Osteocyte (in vitro differentiated cells): ENCODE data around the gene HMCN1. TPM values are rescaled to one million over a fixed set of nuclear protein-coding genes. Genes with fewer than 3 reads are reported as not detected.
"Not testable (repeated sequence)": the region's sequence is repeated elsewhere in the genome, so short reads cannot be mapped to it uniquely, and the experiment has no call there.

ENCODE experiments used
- DNase-seq: peaks from one replicate; pipeline ENCODE4 v3.0.0; 2021; ENCODE audit warnings: mixed read lengths; ENCODE audit not compliant: unreplicated experiment; ENCODE audit errors: extremely low spot score
- H3K27ac Mint-ChIP-seq: one replicate; pipeline ENCODE4 v1.8.0; 2021; ENCODE audit warnings: mild to moderate bottlenecking, mixed read lengths; ENCODE audit not compliant: unreplicated experiment
- H3K27me3 Mint-ChIP-seq: one replicate; pipeline ENCODE4 v1.8.0; 2021; ENCODE audit warnings: mixed read lengths; ENCODE audit not compliant: unreplicated experiment
- H3K36me3 Mint-ChIP-seq: one replicate; pipeline ENCODE4 v1.8.0; 2021; ENCODE audit warnings: mixed read lengths; ENCODE audit not compliant: unreplicated experiment
- H3K4me1 Mint-ChIP-seq: one replicate; pipeline ENCODE4 v1.8.0; 2021; ENCODE audit warnings: mixed read lengths; ENCODE audit not compliant: unreplicated experiment
- H3K4me3 Mint-ChIP-seq: one replicate; pipeline ENCODE4 v1.8.0; 2021; ENCODE audit warnings: mild to moderate bottlenecking, moderate library complexity, mixed read lengths; ENCODE audit not compliant: unreplicated experiment
- H3K9me3 Mint-ChIP-seq: one replicate; pipeline ENCODE4 v1.8.0; 2021; ENCODE audit warnings: mixed read lengths; ENCODE audit not compliant: unreplicated experiment
- total RNA-seq: library from RNA; stranded (reverse); gene quantifications from 2 replicates; pipeline ENCODE4 v1.2.1, GENCODE V29; 2021
- TF ChIP-seq, protein P1 (sequence below): fragments of 200-600 bp; sonication (generic); IDR thresholded peaks from 2 replicates; pipeline ENCODE4 v1.5.0; 2021; ENCODE audit warnings: antibody characterized with exemption, mild to moderate bottlenecking, moderate library complexity

Gene HMCN1
- total RNA-seq, 1 donor from 2014 or later = 91.4 TPM

DNA sequence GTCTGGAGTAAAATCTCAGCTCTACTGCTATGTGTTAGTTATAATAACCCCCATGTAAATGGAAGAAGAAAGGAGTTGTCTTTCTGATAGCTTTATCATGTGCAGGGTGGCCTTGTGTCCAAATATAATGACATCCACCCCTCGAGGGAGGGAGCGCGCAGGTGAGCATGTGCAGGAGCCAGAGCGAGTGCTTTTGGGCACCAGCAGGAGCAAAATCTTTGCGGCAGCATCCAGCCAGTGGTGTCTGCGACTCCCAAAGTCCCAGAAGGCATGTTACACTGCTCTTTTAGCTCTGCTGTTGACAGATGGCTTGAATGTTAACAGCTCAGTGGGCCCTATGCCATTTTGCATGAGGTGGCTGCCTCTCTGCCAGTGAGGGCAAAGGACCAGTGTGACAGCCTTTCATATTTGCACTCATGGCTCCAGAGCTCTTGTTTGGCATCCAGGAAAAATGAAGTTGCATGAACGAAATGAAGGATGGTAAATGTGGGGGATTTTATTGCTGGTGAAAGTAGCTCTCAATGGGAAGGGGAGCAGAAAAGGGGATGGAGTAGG is 146.7 kb downstream of the HMCN1 start:
- H3K9me3 Mint-ChIP-seq = peaks cover 17% of the 10 kb centered on the region
- H3K27me3 Mint-ChIP-seq = no peaks in the 10 kb centered on the region
- no peak overlapping the region for H3K4me3 Mint-ChIP-seq
- H3K27ac Mint-ChIP-seq = no peak overlapping the region
- H3K36me3 Mint-ChIP-seq = peaks cover 19% of the 10 kb centered on the region
- TF ChIP-seq, protein P1, sequence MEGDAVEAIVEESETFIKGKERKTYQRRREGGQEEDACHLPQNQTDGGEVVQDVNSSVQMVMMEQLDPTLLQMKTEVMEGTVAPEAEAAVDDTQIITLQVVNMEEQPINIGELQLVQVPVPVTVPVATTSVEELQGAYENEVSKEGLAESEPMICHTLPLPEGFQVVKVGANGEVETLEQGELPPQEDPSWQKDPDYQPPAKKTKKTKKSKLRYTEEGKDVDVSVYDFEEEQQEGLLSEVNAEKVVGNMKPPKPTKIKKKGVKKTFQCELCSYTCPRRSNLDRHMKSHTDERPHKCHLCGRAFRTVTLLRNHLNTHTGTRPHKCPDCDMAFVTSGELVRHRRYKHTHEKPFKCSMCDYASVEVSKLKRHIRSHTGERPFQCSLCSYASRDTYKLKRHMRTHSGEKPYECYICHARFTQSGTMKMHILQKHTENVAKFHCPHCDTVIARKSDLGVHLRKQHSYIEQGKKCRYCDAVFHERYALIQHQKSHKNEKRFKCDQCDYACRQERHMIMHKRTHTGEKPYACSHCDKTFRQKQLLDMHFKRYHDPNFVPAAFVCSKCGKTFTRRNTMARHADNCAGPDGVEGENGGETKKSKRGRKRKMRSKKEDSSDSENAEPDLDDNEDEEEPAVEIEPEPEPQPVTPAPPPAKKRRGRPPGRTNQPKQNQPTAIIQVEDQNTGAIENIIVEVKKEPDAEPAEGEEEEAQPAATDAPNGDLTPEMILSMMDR = no peak
- DNase-seq = no peak
- no peaks in the 10 kb centered on the region for H3K4me1 Mint-ChIP-seq

DNA sequence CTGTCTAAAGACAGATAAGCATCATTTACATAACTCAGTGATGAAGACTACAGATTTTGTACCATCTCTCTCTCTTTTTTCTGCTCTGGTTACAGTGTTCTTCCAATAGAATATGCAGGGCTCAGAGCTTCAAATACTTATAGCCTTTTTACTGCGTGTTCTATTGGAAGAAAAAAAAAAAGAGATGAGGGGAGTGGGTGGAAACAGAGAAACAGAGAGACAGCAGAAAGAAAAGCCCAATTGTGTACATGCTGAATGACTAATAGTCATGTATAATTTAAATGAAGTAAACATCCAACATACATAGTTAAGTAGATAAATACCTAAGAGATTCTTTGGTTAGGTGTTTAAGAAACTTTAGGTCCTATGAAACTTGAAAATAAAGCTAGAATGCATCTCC is 151.9 kb downstream of the HMCN1 start:
- TF ChIP-seq, protein P1 = no peak
- Mint-ChIP-seq H3K9me3 (peaks cover 14% of the 10 kb centered on the region), H3K36me3 (peaks cover 10% of the 10 kb centered on the region), H3K27ac (no peak overlapping the region), H3K4me1 (no peaks in the 10 kb centered on the region), H3K27me3 (no peaks in the 10 kb centered on the region), H3K4me3 (no peak overlapping the region)
- DNase-seq = no peak

DNA sequence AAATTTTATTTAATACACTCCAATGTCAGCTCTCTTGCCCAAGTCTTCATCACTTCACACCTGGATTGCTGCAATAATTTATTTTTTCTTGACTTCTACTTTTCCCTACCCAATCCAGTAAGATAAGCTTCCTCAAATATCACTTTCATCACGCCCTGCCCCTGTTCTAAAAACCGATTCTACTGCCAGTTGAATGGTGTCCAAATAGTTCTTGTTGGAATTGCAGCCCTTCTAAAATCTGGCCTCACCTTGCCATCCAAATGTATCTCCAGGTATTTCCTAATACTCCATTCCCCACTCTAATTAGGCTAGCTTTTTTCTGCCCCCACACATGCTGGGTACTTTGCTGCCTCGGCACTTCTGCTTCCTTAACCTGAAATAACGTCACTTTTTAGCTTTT is 152.5 kb downstream of the HMCN1 start:
- no peaks in the 10 kb centered on the region for H3K27me3 Mint-ChIP-seq
- H3K4me1 Mint-ChIP-seq = no peaks in the 10 kb centered on the region
- no peak for DNase-seq
- peaks cover 11% of the 10 kb centered on the region for H3K36me3 Mint-ChIP-seq
- no peak overlapping the region for H3K27ac Mint-ChIP-seq
- peaks cover 14% of the 10 kb centered on the region for H3K9me3 Mint-ChIP-seq
- TF ChIP-seq, protein P1 = no peak
- no peak overlapping the region for H3K4me3 Mint-ChIP-seq

DNA sequence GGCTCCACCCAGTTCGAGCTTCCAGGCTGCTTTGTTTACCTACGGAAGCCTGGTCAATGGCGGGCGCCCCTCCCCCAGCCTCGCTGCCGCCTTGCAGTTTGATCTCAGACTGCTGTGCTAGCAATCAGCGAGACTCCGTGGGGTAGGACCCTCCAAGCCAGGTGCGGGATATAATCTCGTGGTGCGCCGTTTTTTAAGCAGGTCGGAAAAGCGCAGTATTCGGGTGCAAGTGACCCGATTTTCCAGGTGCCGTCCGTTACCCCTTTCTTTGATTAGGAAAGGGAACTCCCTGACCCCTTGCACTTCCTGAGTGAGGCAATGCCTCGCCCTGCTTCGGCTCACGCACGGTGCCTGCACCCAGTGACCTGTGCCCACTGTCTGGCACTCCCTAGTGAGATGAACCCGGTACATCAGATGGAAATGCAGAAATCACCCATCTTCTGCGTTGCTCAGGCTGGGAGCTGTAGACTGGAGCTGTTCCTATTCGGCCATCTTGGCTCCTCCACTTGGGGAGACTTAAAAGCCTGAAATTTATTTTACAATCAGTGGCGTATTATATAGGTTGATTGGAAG is 158.7 kb downstream of the HMCN1 start:
- not testable (repeated sequence) for DNase-seq, H3K4me1 Mint-ChIP-seq, H3K27me3 Mint-ChIP-seq, H3K36me3 Mint-ChIP-seq, H3K4me3 Mint-ChIP-seq, H3K9me3 Mint-ChIP-seq, H3K27ac Mint-ChIP-seq

DNA sequence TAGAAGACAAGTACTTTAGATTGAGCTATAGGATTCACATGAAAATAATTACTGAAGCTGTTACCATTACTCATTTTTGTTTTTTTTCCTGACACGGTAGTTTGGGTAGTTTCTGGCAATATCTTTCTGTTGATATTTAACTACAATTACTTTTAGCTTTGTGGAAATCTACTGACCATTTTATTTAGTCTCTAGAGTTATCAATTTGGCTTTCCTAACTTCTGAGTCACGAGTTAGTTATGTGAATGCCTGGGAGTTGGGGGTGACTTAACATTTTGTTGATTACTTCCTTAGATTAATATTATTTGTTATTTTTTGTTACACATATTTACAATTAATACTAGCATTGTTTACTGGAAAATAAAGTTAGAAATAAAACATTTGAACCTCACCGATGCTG is 160.6 kb downstream of the HMCN1 start:
- Mint-ChIP-seq H3K36me3 (peaks cover 12% of the 10 kb centered on the region), H3K27me3 (no peaks in the 10 kb centered on the region), H3K27ac (no peak overlapping the region), H3K4me3 (no peak overlapping the region), H3K9me3 (no peaks in the 10 kb centered on the region), H3K4me1 (peaks cover 8% of the 10 kb centered on the region)
- no peak for DNase-seq
- TF ChIP-seq, protein P1 = no peak
